AG04449 (cell line): Measurements from ENCODE around the gene NAA38.
A peak's percentile ranks its signal among the peaks of the same experiment; 100 is the strongest.

Experiments
- CTCF ChIA-PET: fragments of 350-600 bp; formaldehyde crosslinking; extraction: SDS; loops from one replicate; lab custom pipeline; 2021; ENCODE audit warnings: antibody characterized with exemption; lab: Yijun Ruan, JAX
- POLR2A ChIA-PET: fragments of 400-600, 350-600 bp; formaldehyde crosslinking; extraction: SDS; loops from one replicate; lab custom pipeline; 2020; ENCODE audit warnings: antibody characterized with exemption, inconsistent platforms; lab: Yijun Ruan, JAX
- DNase-seq: peaks from one replicate; pipeline ENCODE4 v3.0.0-alpha.2; 2010; ENCODE audit warnings: low read depth, low spot score
- H3K4me3 ChIP-seq: 2 replicates; pipeline ENCODE4 v1.5.1; 2011; ENCODE audit warnings: low read depth, mild to moderate bottlenecking, control low read depth, low read length
- TF ChIP-seq, protein P1 (sequence below): IDR thresholded peaks from one replicate; pipeline ENCODE4 v1.5.1; 2011; ENCODE audit warnings: mild to moderate bottlenecking, moderate library complexity, low read length, control low read depth, inconsistent platforms; ENCODE audit not compliant: insufficient read depth; ENCODE audit errors: missing control alignments

The NAA38 gene, protein sequence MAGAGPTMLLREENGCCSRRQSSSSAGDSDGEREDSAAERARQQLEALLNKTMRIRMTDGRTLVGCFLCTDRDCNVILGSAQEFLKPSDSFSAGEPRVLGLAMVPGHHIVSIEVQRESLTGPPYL

DNA sequence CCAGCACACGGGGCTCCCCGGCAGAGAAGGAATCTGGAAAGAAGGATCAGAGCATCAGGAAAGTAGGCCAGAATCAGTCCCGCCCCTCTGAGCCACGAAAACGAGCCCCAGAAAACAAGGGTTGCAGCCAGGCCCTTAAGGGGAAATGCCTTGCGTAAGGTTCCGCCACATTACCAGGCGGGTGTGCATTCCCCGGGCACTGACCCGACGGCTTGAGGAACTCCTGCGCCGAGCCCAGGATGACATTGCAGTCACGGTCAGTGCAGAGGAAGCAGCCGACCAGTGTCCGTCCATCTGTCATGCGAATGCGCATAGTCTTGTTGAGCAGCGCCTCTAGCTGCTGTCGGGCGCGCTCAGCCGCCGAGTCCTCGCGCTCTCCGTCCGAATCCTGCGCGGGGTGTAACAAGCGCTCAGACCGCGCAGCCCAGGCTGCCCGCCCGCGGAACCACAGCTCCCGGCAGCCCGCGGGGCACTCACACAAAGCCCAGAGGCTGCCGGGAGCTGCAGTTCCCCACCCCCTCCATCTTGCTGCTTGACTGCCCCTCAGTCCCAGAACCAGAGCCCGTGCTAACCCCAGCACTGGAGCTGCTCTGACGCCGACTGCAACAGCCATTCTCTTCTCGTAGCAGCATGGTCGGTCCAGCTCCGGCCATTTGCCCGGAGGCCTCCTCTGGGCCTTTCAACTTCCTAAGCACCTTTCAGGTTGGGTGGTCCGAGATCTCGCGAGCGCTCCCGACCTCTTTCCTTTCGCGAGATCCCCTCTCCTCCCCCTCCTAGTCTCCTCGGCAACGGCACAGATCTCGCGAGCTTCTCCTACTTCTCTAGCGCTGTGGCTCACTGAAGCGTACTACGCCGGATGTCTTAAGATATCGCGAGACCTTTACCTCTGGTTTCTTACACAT, at the start of gene NAA38:
NAA38 (minus strand) TSS at position 749 of the 902 bp plus-strand sequence; CDS start at position 653, 96 bp downstream.
- ChIA-PET POLR2A (interaction anchor here (0.5 to 2.6 kb wide), 13 partner anchors 12 to 154 kb away, joined by 3 to 48 read pairs (median 5); partner anchors contain the start of genes CHD3, CNTROB, KDM6B and RNF227), CTCF (interaction anchor here (0.6 to 3.0 kb wide), 21 partner anchors 9 to 205 kb away, joined by 3 to 17 read pairs (median 5); no protein-coding TSS in a partner anchor)
- peak within 1 kb of the TSS; percentile 80 for H3K4me3 ChIP-seq
- TF ChIP-seq, protein P1, sequence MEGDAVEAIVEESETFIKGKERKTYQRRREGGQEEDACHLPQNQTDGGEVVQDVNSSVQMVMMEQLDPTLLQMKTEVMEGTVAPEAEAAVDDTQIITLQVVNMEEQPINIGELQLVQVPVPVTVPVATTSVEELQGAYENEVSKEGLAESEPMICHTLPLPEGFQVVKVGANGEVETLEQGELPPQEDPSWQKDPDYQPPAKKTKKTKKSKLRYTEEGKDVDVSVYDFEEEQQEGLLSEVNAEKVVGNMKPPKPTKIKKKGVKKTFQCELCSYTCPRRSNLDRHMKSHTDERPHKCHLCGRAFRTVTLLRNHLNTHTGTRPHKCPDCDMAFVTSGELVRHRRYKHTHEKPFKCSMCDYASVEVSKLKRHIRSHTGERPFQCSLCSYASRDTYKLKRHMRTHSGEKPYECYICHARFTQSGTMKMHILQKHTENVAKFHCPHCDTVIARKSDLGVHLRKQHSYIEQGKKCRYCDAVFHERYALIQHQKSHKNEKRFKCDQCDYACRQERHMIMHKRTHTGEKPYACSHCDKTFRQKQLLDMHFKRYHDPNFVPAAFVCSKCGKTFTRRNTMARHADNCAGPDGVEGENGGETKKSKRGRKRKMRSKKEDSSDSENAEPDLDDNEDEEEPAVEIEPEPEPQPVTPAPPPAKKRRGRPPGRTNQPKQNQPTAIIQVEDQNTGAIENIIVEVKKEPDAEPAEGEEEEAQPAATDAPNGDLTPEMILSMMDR: peak; percentile 71
- peak; percentile 97 for DNase-seq

DNA sequence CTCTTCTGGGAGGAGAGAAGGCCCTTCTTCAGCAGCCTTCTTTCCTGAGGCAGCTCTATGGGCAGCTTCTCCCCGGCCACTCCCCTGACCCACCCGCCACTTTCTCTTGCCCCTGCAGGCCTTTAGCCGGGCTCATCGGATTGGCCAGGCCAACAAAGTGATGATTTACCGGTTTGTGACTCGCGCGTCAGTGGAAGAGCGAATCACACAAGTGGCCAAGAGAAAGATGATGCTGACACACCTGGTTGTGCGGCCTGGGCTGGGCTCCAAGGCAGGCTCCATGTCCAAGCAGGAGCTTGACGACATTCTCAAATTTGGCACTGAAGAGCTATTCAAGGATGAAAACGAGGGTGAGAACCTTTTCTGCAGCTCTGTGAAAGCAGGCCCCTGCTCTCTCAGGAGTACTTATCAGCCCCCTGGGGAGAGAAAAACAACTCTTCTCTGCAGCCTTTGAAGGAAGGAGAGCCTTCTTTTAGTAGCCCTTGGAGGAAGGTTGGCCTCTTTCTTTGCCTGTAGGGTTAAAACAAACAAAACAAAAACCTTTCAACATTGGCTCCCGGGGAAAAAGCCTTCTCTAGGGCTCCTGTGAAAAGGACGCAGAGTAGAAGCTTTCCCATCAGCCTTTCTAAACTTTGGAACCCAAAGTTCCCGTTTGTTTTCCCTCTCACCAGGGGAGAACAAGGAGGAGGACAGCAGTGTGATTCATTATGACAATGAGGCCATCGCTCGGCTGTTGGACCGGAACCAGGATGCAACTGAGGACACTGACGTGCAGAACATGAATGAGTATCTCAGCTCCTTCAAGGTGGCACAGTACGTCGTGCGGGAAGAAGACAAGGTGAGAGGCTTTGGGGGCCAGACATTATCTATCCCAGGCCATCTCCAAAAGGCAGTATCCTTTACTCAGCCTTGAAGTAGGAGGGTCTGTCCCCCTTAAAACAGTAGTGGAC, 46.1 kb upstream of the NAA38 start:
- ChIA-PET CTCF (interaction anchor here (0.6 to 24.3 kb wide), 9 partner anchors 9 to 154 kb away, joined by 3 to 499 read pairs (median 3); partner anchors contain the start of gene RNF227), POLR2A (no interaction called here)
- no peak overlapping the region for H3K4me3 ChIP-seq
- DNase-seq: no peak
- TF ChIP-seq, protein P1: no peak

DNA sequence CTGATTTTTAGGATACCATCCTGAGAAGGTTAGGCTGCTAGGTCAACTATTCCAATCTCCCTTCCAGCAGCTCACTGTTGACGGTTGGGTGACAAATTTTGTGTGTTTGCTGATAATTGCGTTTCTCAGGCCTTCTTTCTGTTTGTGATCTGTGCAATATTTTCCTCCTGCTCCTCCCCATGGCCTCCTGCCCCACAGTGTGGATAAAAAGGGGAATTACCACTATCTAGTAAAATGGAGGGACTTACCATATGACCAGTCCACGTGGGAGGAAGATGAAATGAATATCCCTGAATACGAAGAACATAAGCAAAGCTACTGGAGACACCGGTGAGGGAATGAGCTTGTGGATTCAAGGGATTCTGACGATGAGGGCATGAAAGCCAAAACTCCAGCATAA, 40.4 kb upstream of the NAA38 start:
- CTCF ChIA-PET: interaction anchor here (0.7 to 24.3 kb wide), 20 partner anchors 8 to 154 kb away, joined by 3 to 499 read pairs (median 5); partner anchors contain the start of genes CHD3, CYB5D1, KCNAB3 and KDM6B
- no peak for DNase-seq
- POLR2A ChIA-PET: no interaction called here
- TF ChIP-seq, protein P1: peak; percentile 44
- H3K4me3 ChIP-seq: no peak overlapping the region

DNA sequence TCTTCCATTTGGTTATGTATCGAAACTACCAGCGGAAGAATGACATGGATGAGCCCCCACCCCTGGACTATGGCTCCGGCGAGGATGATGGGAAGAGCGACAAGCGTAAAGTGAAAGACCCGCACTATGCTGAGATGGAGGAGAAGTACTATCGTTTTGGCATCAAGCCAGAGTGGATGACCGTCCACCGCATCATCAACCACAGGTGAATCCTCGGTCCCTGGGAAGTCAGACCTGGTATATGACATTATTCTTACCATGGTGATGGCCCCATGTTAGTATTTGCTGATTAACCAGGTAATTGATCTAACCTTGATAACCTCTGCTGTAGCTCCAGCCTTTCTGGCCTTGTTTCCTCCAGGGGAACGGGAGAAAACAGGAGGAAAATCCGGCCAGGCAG, 39.7 kb upstream of the NAA38 start:
- H3K4me3 ChIP-seq: no peak overlapping the region
- ChIA-PET POLR2A (no interaction called here), CTCF (interaction anchor here (0.7 to 24.3 kb wide), 14 partner anchors 8 to 153 kb away, joined by 3 to 499 read pairs (median 10); partner anchors contain the start of genes CHD3, CYB5D1, KCNAB3 and NAA38)
- TF ChIP-seq, protein P1: no peak
- DNase-seq: no peak

DNA sequence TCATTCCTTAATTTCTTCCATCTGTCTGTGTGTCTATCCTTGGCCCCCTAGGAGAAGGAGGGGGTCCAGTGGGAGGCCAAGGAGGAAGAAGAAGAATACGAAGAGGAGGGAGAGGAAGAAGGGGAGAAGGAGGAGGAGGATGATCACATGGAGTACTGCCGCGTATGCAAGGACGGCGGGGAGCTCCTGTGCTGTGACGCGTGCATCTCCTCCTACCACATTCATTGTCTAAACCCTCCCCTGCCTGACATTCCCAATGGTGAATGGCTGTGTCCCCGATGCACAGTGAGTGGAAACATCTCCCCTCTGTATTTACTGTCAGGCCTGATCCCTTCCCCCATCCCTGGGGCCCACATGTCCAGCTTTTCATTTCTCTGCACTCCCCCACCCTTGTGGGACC, 37.5 kb upstream of the NAA38 start:
- TF ChIP-seq, protein P1: no peak
- H3K4me3 ChIP-seq: no peak overlapping the region
- ChIA-PET POLR2A (no interaction called here), CTCF (interaction anchor here (0.9 to 1.7 kb wide), 6 partner anchors 18 to 151 kb away, joined by 3 to 14 read pairs (median 5); no protein-coding TSS in a partner anchor)
- DNase-seq: no peak
